ENCODE measurements around the gene NR0B2. TPM values are rescaled to one million over a fixed set of nuclear protein-coding genes. Genes with fewer than 3 reads are reported as not detected.

NR0B2 gene
- total and polyA plus RNA-seq, 2 of the 13 experiments (the other 11 are each of a cell fraction or from before 2014, with no cell fraction given): 72.5 to 133 TPM

- TF ChIP-seq HMGXB3 (CRISPR knock-in tag; IDR thresholded peaks at IDR 0.05; ENCODE audit: borderline replicate concordance) (peak; percentile 90; the same call in 1 of the 2 replicates), TIGD3 (CRISPR knock-in tag; IDR thresholded peaks at IDR 0.05; ENCODE audit: borderline replicate concordance) (no peak; the same call in 1 of the 2 replicates), TCF7L2 (IDR thresholded peaks at IDR 0.05; ENCODE audit: low read depth, low read length) (no peak), FOSL2 (CRISPR knock-in tag; IDR thresholded peaks at IDR 0.05) (peak; percentile 99), EEA1 (CRISPR knock-in tag; IDR thresholded peaks at IDR 0.05; ENCODE audit: borderline replicate concordance) (0 out of 2 replicates have a peak, but pooled peaks have one; percentile 14), ZNF253 (CRISPR knock-in tag; IDR thresholded peaks at IDR 0.05; ENCODE audit: borderline replicate concordance) (no peak), CTCF (CRISPR knock-in tag; IDR thresholded peaks at IDR 0.05) (peak; percentile 41), DBP (CRISPR knock-in tag; IDR thresholded peaks at IDR 0.05; ENCODE audit: not compliant biosample characterization) (no peak), ZNF780A (CRISPR knock-in tag; IDR thresholded peaks at IDR 0.05) (peak; percentile 93), ZSCAN20 (CRISPR knock-in tag; IDR thresholded peaks at IDR 0.05; ENCODE audit: borderline replicate concordance) (no peak), ZNF570 (CRISPR knock-in tag; IDR thresholded peaks at IDR 0.05; ENCODE audit: borderline replicate concordance) (peak; percentile 79; the same call in 1 of the 2 replicates), ZNF543 (CRISPR knock-in tag; IDR thresholded peaks at IDR 0.05) (peak; percentile 86), STAT5B (CRISPR knock-in tag; IDR thresholded peaks at IDR 0.05) (no peak), ZNF737 (CRISPR knock-in tag; IDR thresholded peaks at IDR 0.05; ENCODE audit: borderline replicate concordance) (no peak; the same call in 1 of the 2 replicates), NFYB (CRISPR knock-in tag; IDR thresholded peaks at IDR 0.05) (peak; percentile 52), TBL1XR1 (IDR thresholded peaks at IDR 0.05; ENCODE audit: borderline replicate concordance, low read length, partially characterized antibody) (peak; percentile 97), MED1 (CRISPR knock-in tag; IDR thresholded peaks at IDR 0.05) (peak; percentile 98)
These were observed at the start of gene NR0B2 (continued) for GRCh38 chr1:26913754-26914619.

Measured in HepG2 (cell line).